ENCODE measurements around the gene CCR7. TPM values are rescaled to one million over a fixed set of nuclear protein-coding genes. Genes with fewer than 3 reads are reported as not detected.

CCR7 gene
- polyA plus RNA-seq (2013, experiment 1 of 2) = 3.8 TPM
- polyA plus RNA-seq (2013, experiment 2 of 2) = 3.8 TPM

DNA sequence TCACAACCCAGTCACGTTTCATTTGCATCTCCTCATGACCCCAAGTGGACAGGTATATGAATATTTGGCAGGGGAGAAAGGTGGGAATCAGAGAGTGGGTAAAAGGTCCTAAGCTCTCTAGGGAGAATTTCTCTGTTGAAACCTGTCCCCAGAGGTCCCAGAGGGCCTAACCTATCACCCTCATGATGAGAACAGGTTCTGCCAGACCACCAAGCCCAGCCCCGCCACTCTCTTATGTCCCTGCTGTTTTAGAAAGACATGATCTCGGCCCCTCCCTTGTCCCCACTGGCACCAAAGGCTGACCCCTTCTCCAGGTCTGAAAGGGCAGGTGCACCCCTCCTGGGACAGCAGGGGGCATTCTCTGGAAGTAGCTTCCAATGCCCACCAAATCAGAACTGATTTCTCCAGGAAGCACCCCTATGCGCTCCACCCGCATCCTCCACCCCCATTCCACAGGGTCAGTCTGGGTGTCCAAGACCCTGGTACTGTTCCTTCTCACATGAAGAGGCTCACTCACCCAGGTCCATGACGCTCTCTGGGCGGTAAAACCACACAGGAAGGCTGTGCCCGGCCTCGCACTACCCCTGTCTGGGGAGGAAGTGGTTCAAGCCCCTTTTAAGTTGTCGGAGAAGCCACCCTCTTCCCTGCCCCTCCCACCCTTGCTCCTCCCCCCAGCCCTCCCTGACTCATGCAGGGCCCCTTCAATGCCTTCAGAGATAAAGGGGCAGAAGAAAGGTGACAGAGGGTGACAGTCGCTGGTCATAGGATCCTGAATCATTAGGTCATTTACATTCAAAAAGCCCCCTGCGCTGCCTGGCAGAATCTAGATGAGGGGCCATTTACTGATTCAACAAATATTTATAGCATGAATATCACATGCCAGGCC lies at the start of gene CCR7:
Gene CCR7, minus strand, starts transcription at position 590 of the 886 bp plus-strand sequence. Its CDS starts 63 bp downstream, at position 527.
- WGBS (ENCODE audit: extremely low coverage, insufficient coverage, low lambda C conversion rate) = no CpG with 5 or more reads among the region's 12 CpGs
- Histone ChIP-seq H3K27me3 (ENCODE audit: insufficient read depth, low read length, poor library complexity) (no peaks in the 10 kb centered on the region), H2BK5ac (ENCODE audit: low read length) (no peak within 1 kb of the TSS), H3K79me1 (ENCODE audit: low read length) (no peaks in the 10 kb centered on the region), H4K8ac (ENCODE audit: low read depth, low read length) (no peak within 1 kb of the TSS), H3K18ac (ENCODE audit: low read length) (no peak within 1 kb of the TSS), H3K4ac (ENCODE audit: low read depth, low read length) (no peak within 1 kb of the TSS), H2BK120ac (ENCODE audit: low read depth, low read length) (no peak within 1 kb of the TSS), H4K5ac (ENCODE audit: low read length) (no peak within 1 kb of the TSS), H3K4me2 (ENCODE audit: low read length) (no peak within 1 kb of the TSS), H3K36me3 (ENCODE audit: control insufficient read depth, insufficient read depth, low read length) (no peaks in the 10 kb centered on the region), H3K27ac (ENCODE audit: low read depth, low read length) (no peak within 1 kb of the TSS), H2AK5ac (ENCODE audit: low read length) (no peak within 1 kb of the TSS), H3K23ac (ENCODE audit: low read length) (peak within 1 kb of the TSS; percentile 73), H3K79me2 (ENCODE audit: control insufficient read depth, insufficient read depth, low read length) (no peaks in the 10 kb centered on the region), H3K9ac (ENCODE audit: low read length) (no peak within 1 kb of the TSS), H3K4me3 (ENCODE audit: low read length) (no peak within 1 kb of the TSS), H2BK15ac (replicated peaks; ENCODE audit: low read depth) (no peak within 1 kb of the TSS), H3K4me1 (ENCODE audit: control insufficient read depth, low read depth, low read length) (peaks cover 4% of the 10 kb centered on the region), H3K56ac (ENCODE audit: low read length) (peak within 1 kb of the TSS; percentile 62)
- DNase-seq = peak; percentile 47

DNA sequence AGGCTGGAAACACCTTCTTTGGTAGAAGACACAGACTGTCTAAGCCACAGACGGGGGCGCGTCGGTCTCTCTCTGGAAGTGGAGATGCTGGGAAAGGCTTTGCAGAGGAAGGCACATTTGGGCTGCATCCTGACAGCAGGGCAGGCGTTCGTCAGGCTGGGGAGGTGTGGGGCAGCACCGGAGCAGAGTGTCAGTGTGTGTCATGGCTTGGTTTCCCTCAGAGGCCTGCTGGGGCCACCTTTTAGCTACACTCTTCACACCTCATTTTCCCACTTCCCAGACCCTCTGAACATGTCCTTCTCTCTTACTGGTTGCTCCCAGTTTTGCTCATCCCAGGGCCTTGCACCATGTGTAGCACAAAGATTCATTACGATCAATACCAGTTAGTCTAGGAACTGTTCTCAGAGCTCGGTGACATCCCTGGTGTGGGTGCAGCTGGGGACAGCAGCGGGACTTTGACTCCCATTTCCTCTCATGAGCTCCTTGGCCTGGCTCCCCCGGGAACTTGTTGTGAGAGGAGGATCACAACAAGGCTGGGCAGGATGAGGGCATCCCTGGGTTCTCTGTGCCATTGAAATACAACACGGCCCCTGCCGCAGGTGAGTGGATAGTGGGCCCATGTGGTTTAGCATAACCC lies 49.3 kb upstream of the CCR7 start:
- Histone ChIP-seq H3K4me1 (ENCODE audit: control insufficient read depth, low read depth, low read length) (peaks cover 2% of the 10 kb centered on the region), H2BK15ac (replicated peaks; ENCODE audit: low read depth) (no peak overlapping the region), H4K5ac (ENCODE audit: low read length) (no peak overlapping the region), H3K27ac (ENCODE audit: low read depth, low read length) (no peak overlapping the region), H3K4me3 (ENCODE audit: low read length) (no peak overlapping the region), H2AK5ac (ENCODE audit: low read length) (no peak overlapping the region), H3K56ac (ENCODE audit: low read length) (no peak overlapping the region), H3K4ac (ENCODE audit: low read depth, low read length) (no peak overlapping the region), H3K4me2 (ENCODE audit: low read length) (no peak overlapping the region), H3K79me1 (ENCODE audit: low read length) (no peaks in the 10 kb centered on the region), H3K79me2 (ENCODE audit: control insufficient read depth, insufficient read depth, low read length) (no peaks in the 10 kb centered on the region), H2BK120ac (ENCODE audit: low read depth, low read length) (no peak overlapping the region), H3K36me3 (ENCODE audit: control insufficient read depth, insufficient read depth, low read length) (no peaks in the 10 kb centered on the region), H3K9ac (ENCODE audit: low read length) (no peak overlapping the region), H2BK5ac (ENCODE audit: low read length) (no peak overlapping the region), H4K8ac (ENCODE audit: low read depth, low read length) (no peak overlapping the region), H3K18ac (ENCODE audit: low read length) (no peak overlapping the region), H3K27me3 (ENCODE audit: insufficient read depth, low read length, poor library complexity) (no peaks in the 10 kb centered on the region), H3K23ac (ENCODE audit: low read length) (no peak overlapping the region)
- no CpG with 5 or more reads among the region's 13 CpGs for WGBS (ENCODE audit: extremely low coverage, insufficient coverage, low lambda C conversion rate)
- no peak for DNase-seq

DNA sequence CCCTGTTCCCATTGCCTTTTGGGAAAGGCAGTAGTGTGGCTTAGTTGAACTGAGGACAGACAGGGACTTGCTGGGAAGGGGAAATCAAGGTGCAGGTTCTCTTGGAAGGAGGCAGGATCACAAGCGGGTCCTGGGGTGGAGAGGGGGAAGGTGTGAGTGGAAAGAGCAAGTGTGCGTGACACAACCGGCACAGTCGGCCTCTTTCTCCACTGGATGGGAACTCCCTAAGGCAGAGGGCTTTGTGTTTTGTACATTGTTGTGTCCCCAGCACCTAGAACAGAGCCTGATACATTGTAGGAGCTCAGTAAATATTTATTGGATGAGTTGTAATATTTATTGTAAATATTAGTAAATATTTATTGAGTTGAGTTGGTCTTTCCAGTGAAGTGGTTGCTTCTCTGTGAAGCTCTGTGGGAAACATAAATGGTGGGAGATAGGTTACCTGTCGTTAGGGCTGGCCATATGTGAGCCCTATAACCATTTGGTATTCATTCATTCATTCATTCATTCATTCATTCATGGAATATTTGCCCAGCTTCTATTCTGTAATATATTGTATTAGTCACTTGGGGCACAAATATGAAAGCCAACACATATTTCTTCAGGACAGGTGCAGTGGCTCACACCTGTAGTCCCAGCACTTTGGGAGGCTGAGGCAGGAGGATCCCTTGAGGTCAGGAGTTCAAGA lies 48.3 kb upstream of the CCR7 start:
- Histone ChIP-seq H3K27ac (ENCODE audit: low read depth, low read length) (no peak overlapping the region), H3K23ac (ENCODE audit: low read length) (no peak overlapping the region), H4K8ac (ENCODE audit: low read depth, low read length) (no peak overlapping the region), H3K56ac (ENCODE audit: low read length) (no peak overlapping the region), H2BK120ac (ENCODE audit: low read depth, low read length) (no peak overlapping the region), H3K9ac (ENCODE audit: low read length) (no peak overlapping the region), H4K5ac (ENCODE audit: low read length) (no peak overlapping the region), H3K4me2 (ENCODE audit: low read length) (no peak overlapping the region), H3K79me2 (ENCODE audit: control insufficient read depth, insufficient read depth, low read length) (no peaks in the 10 kb centered on the region), H2BK15ac (replicated peaks; ENCODE audit: low read depth) (no peak overlapping the region), H2AK5ac (ENCODE audit: low read length) (no peak overlapping the region), H3K18ac (ENCODE audit: low read length) (no peak overlapping the region), H3K4me3 (ENCODE audit: low read length) (no peak overlapping the region), H3K79me1 (ENCODE audit: low read length) (no peaks in the 10 kb centered on the region), H2BK5ac (ENCODE audit: low read length) (no peak overlapping the region), H3K4ac (ENCODE audit: low read depth, low read length) (no peak overlapping the region), H3K4me1 (ENCODE audit: control insufficient read depth, low read depth, low read length) (peaks cover 2% of the 10 kb centered on the region), H3K36me3 (ENCODE audit: control insufficient read depth, insufficient read depth, low read length) (no peaks in the 10 kb centered on the region), H3K27me3 (ENCODE audit: insufficient read depth, low read length, poor library complexity) (no peaks in the 10 kb centered on the region)
- DNase-seq = no peak
- no CpG with 5 or more reads among the region's 5 CpGs for WGBS (ENCODE audit: extremely low coverage, insufficient coverage, low lambda C conversion rate)

GRCh38 chr17:40612599-40613244 lies 47.5 kb upstream of the CCR7 start:
- Histone ChIP-seq H2BK5ac (ENCODE audit: low read length) (no peak overlapping the region), H3K27ac (ENCODE audit: low read depth, low read length) (no peak overlapping the region), H3K27me3 (ENCODE audit: insufficient read depth, low read length, poor library complexity) (no peaks in the 10 kb centered on the region), H2BK15ac (replicated peaks; ENCODE audit: low read depth) (no peak overlapping the region), H3K4me3 (ENCODE audit: low read length) (no peak overlapping the region), H2AK5ac (ENCODE audit: low read length) (no peak overlapping the region), H3K4me2 (ENCODE audit: low read length) (no peak overlapping the region), H3K4ac (ENCODE audit: low read depth, low read length) (no peak overlapping the region), H3K79me1 (ENCODE audit: low read length) (no peaks in the 10 kb centered on the region), H3K23ac (ENCODE audit: low read length) (no peak overlapping the region), H3K18ac (ENCODE audit: low read length) (no peak overlapping the region), H4K8ac (ENCODE audit: low read depth, low read length) (no peak overlapping the region), H3K56ac (ENCODE audit: low read length) (no peak overlapping the region), H2BK120ac (ENCODE audit: low read depth, low read length) (no peak overlapping the region), H4K5ac (ENCODE audit: low read length) (no peak overlapping the region), H3K9ac (ENCODE audit: low read length) (no peak overlapping the region), H3K36me3 (ENCODE audit: control insufficient read depth, insufficient read depth, low read length) (no peaks in the 10 kb centered on the region), H3K4me1 (ENCODE audit: control insufficient read depth, low read depth, low read length) (peaks cover 2% of the 10 kb centered on the region), H3K79me2 (ENCODE audit: control insufficient read depth, insufficient read depth, low read length) (no peaks in the 10 kb centered on the region)
- no peak for DNase-seq
- WGBS (ENCODE audit: extremely low coverage, insufficient coverage, low lambda C conversion rate) = no CpG with 5 or more reads among the region's 11 CpGs

GRCh38 chr17:40611840-40612474 lies 46.7 kb upstream of the CCR7 start:
- H2BK5ac ChIP-seq (ENCODE audit: low read length) = no peak overlapping the region
- no peak overlapping the region for H4K5ac ChIP-seq (ENCODE audit: low read length)
- H3K4ac ChIP-seq (ENCODE audit: low read depth, low read length) = no peak overlapping the region
- H3K4me2 ChIP-seq (ENCODE audit: low read length) = no peak overlapping the region
- H3K36me3 ChIP-seq (ENCODE audit: control insufficient read depth, insufficient read depth, low read length) = no peaks in the 10 kb centered on the region
- no peaks in the 10 kb centered on the region for H3K79me2 ChIP-seq (ENCODE audit: control insufficient read depth, insufficient read depth, low read length)
- H2BK120ac ChIP-seq (ENCODE audit: low read depth, low read length) = no peak overlapping the region
- no peak overlapping the region for H3K4me3 ChIP-seq (ENCODE audit: low read length)
- no peak for DNase-seq
- H3K4me1 ChIP-seq (ENCODE audit: control insufficient read depth, low read depth, low read length) = peaks cover 2% of the 10 kb centered on the region
- H2AK5ac ChIP-seq (ENCODE audit: low read length) = no peak overlapping the region
- no peak overlapping the region for H3K23ac ChIP-seq (ENCODE audit: low read length)
- H3K27me3 ChIP-seq (ENCODE audit: insufficient read depth, low read length, poor library complexity) = no peaks in the 10 kb centered on the region
- H3K27ac ChIP-seq (ENCODE audit: low read depth, low read length) = no peak overlapping the region
- no peaks in the 10 kb centered on the region for H3K79me1 ChIP-seq (ENCODE audit: low read length)
- no CpG with 5 or more reads among the region's 7 CpGs for WGBS (ENCODE audit: extremely low coverage, insufficient coverage, low lambda C conversion rate)
- H3K56ac ChIP-seq (ENCODE audit: low read length) = no peak overlapping the region
- no peak overlapping the region for H3K9ac ChIP-seq (ENCODE audit: low read length)
- no peak overlapping the region for H2BK15ac ChIP-seq (replicated peaks; ENCODE audit: low read depth)
- H4K8ac ChIP-seq (ENCODE audit: low read depth, low read length) = no peak overlapping the region
- H3K18ac ChIP-seq (ENCODE audit: low read length) = no peak overlapping the region
